ENCODE measurements around the gene NTRK1. TPM values are rescaled to one million over a fixed set of nuclear protein-coding genes. Genes with fewer than 3 reads are reported as not detected.
"Not testable (repeated sequence)": the region's sequence is repeated elsewhere in the genome, so short reads cannot be mapped to it uniquely, and the experiment has no call there.

NTRK1 gene
- total RNA-seq, 1 donor from 2014 or later = not detected

DNA sequence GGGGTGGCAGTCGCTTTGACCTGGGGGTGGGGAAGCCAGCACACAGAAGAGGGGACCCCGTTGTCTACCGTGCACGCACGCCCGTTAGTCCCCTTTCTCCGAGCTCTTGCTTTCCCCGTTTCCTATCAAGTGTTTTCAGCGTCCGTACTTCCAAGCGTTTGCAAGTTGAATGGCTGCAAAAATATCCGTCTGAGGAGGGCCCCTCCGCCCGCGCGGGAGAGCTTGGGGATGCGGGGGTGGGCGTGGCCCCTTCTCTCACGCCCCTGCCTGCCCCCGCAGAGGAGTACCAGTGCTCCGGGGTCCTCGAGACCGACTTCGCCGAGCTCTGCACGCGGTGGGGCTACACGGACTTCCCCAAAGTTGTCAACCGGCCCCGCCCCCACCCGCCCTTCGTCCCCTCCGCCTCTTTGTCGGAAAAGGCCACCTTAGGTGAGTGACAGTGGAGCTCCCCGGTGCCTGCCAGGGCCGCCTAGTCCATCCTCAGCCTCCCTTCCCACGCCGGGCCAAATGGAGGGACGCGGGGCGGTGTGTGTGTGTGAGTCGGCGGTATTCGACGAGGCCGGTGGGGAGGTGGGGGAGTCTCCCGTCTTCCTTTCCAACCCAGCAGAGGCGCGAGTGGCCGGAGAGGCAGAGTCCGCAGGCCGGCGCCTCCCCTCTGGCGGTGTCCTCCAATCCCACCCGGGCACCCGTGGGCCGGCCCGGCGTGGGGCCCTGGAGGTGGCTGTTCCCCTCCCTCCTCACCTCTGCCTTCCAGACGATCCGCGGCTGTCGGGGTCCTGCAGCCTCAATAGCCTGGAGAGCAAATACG, 63.2 kb downstream of the NTRK1 start:
- H3K27me3 Mint-ChIP-seq (ENCODE audit: low read depth) = peaks cover 63% of the 10 kb centered on the region
- DNase-seq (ENCODE audit: low spot score) = no peak

DNA sequence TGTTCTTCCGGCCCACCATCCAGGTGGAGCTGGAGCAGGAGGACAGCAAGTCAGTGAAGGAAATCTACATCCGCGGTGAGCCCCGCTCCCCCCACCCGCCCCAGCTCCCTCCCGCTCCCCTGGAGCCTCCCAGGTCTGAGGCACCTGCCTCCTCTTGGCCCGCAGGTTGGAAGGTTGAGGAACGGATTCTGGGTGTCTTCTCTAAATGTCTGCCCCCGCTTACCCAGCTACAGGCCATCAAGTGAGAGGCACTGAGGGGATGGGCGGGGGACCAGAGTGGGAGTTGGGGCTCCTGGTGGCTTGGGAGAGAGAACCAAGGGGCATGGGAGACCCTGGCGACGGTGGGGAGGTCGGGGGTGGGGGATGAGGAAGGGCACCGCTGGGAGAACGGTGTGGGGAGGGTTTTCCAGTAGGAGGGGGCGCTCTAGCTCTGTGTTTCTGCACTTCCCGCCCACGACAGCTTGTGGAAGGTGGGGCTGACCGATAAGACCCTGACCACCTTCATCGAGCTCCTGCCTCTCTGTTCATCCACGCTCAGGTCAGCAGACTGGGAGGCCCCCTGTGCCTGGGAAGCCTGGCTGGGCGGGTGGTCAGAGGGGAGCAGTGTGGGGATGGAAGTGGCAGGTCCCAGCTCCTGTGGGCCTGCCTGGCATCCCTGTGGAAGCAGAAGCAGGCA, 64.0 kb downstream of the NTRK1 start:
- H3K4me3 Mint-ChIP-seq (ENCODE audit: unreplicated experiment) = no peak overlapping the region
- H3K27ac Mint-ChIP-seq (ENCODE audit: unreplicated experiment) = no peak overlapping the region
- TF ChIP-seq, protein P1, sequence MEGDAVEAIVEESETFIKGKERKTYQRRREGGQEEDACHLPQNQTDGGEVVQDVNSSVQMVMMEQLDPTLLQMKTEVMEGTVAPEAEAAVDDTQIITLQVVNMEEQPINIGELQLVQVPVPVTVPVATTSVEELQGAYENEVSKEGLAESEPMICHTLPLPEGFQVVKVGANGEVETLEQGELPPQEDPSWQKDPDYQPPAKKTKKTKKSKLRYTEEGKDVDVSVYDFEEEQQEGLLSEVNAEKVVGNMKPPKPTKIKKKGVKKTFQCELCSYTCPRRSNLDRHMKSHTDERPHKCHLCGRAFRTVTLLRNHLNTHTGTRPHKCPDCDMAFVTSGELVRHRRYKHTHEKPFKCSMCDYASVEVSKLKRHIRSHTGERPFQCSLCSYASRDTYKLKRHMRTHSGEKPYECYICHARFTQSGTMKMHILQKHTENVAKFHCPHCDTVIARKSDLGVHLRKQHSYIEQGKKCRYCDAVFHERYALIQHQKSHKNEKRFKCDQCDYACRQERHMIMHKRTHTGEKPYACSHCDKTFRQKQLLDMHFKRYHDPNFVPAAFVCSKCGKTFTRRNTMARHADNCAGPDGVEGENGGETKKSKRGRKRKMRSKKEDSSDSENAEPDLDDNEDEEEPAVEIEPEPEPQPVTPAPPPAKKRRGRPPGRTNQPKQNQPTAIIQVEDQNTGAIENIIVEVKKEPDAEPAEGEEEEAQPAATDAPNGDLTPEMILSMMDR (IDR thresholded peaks at IDR 0.05) = no peak
- no peaks in the 10 kb centered on the region for H3K9me3 Mint-ChIP-seq (ENCODE audit: low read depth)
- H3K4me1 Mint-ChIP-seq (ENCODE audit: low read depth) = peaks cover 36% of the 10 kb centered on the region
- peaks cover 2% of the 10 kb centered on the region for H3K36me3 Mint-ChIP-seq (ENCODE audit: low read depth)
- H3K27me3 Mint-ChIP-seq (ENCODE audit: low read depth) = peaks cover 70% of the 10 kb centered on the region
- DNase-seq (ENCODE audit: low spot score) = no peak

More for the DNA sequence above, 63.2 kb downstream of the NTRK1 start:
- peak overlapping the region; percentile 42 for H3K4me3 Mint-ChIP-seq (ENCODE audit: unreplicated experiment)
- H3K4me1 Mint-ChIP-seq (ENCODE audit: low read depth) = peaks cover 36% of the 10 kb centered on the region
- H3K36me3 Mint-ChIP-seq (ENCODE audit: low read depth) = peaks cover 2% of the 10 kb centered on the region
- TF ChIP-seq, protein P1 (IDR thresholded peaks at IDR 0.05) = no peak
- no peak overlapping the region for H3K27ac Mint-ChIP-seq (ENCODE audit: unreplicated experiment)
- no peaks in the 10 kb centered on the region for H3K9me3 Mint-ChIP-seq (ENCODE audit: low read depth)

DNA sequence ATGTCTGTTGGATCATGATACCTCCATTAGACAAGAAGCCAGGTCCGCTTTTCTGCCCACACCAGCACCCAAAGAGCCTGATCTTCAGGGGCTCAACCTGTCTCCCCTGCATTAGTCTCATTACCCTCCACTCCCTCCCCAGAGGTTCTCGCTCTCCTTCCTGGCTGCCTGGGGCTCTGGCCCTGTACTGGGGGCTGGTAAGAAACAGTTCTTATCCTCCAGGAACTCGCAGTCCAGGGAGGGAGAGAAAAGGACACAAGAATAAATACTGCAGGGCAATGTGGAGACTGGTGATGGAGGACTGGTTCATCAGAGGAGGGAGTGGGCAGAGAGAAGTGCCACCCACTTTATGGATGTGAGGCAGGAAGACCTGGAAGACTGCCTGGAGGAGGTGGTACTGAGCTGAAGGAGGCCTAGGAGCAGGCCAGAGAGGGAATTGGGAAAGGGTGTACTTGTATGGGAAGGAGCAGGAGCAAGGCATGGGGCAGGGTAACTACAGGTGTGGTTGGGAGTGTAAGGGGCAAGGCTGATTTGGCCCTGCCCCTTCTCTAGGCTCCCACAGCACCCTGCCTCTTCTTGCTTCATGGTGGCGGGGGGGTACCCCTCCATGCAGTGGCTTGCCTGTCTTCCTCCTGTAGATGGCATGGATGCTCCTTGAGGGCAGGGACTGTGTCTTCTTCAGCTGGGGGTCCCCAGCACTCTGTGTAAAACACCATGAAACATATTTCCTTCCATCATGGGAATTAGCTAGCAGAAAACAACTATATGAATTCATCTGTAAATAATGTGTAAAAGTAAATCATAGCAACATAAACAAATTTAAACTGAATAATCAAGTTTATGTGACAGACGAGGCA, 64.7 kb downstream of the NTRK1 start:
- DNase-seq (ENCODE audit: low spot score) = no peak
- Mint-ChIP-seq H3K9me3 (ENCODE audit: low read depth) (no peaks in the 10 kb centered on the region), H3K27me3 (ENCODE audit: low read depth) (peaks cover 67% of the 10 kb centered on the region), H3K27ac (ENCODE audit: unreplicated experiment) (no peak overlapping the region), H3K4me3 (ENCODE audit: unreplicated experiment) (no peak overlapping the region), H3K4me1 (ENCODE audit: low read depth) (peaks cover 33% of the 10 kb centered on the region), H3K36me3 (ENCODE audit: low read depth) (peaks cover 2% of the 10 kb centered on the region)
- TF ChIP-seq, protein P1 (IDR thresholded peaks at IDR 0.05) = no peak

DNA sequence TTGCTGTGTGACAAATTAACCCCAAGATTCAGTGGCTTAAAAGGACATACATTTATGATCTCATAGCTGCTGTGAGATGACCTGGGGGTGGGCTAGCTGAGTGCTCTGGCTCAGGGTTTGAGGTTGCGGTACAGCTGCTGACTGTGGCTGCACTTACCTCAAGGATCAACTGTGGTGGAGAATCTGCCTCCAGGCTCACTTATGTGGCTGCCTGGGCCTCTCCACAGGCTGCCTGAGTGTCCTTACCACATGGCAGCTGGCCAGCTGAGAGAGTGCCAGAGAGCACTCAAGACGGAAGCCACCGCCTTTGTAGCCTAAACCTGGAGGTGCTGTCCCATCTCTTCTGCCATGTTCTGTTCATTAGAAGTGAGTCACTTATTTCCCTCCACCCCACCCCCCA, 65.5 kb downstream of the NTRK1 start:
- H3K36me3 Mint-ChIP-seq (ENCODE audit: low read depth) = peaks cover 2% of the 10 kb centered on the region
- H3K9me3 Mint-ChIP-seq (ENCODE audit: low read depth) = no peaks in the 10 kb centered on the region
- peaks cover 67% of the 10 kb centered on the region for H3K27me3 Mint-ChIP-seq (ENCODE audit: low read depth)
- no peak overlapping the region for H3K4me3 Mint-ChIP-seq (ENCODE audit: unreplicated experiment)
- H3K4me1 Mint-ChIP-seq (ENCODE audit: low read depth) = peaks cover 26% of the 10 kb centered on the region
- TF ChIP-seq, protein P1 (IDR thresholded peaks at IDR 0.05) = no peak
- H3K27ac Mint-ChIP-seq (ENCODE audit: unreplicated experiment) = no peak overlapping the region
- DNase-seq (ENCODE audit: low spot score) = no peak

DNA sequence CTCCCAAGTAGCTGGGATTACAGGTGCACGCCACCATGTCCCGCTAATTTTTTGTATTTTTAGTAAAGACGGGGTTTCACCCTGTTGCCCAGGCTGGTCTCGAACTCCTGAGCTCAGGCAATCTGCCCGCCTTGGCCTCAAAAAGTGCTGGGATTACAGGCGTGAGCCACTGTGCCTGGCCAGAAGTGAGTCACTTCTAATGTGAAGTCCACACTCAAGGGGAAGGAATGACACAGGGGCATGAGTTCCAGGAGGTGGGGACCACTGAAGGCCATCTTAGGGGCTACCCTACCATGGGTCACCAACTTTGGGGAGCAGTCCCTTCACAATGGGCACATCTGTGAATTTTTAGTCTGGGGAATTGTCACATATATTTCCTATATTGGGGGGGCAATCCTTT, 66.0 kb downstream of the NTRK1 start:
- H3K36me3 Mint-ChIP-seq (ENCODE audit: low read depth); H3K4me3 Mint-ChIP-seq (ENCODE audit: unreplicated experiment); H3K27ac Mint-ChIP-seq (ENCODE audit: unreplicated experiment); DNase-seq (ENCODE audit: low spot score); H3K9me3 Mint-ChIP-seq (ENCODE audit: low read depth): not testable (repeated sequence)
- Mint-ChIP-seq H3K4me1 (ENCODE audit: low read depth) (peaks cover 26% of the 10 kb centered on the region), H3K27me3 (ENCODE audit: low read depth) (peaks cover 66% of the 10 kb centered on the region)

All from chondrocyte (in vitro differentiated cells).